Osteocyte (in vitro differentiated cells): ENCODE measurements around the gene RAD51AP1. TPM values are rescaled to one million over a fixed set of nuclear protein-coding genes. Genes with fewer than 3 reads are reported as not detected.

Source experiments
- DNase-seq: peaks from one replicate; pipeline ENCODE4 v3.0.0; 2021; ENCODE audit warnings: mixed read lengths; ENCODE audit not compliant: unreplicated experiment; ENCODE audit errors: extremely low spot score
- H3K27ac Mint-ChIP-seq: one replicate; pipeline ENCODE4 v1.8.0; 2021; ENCODE audit warnings: mild to moderate bottlenecking, mixed read lengths; ENCODE audit not compliant: unreplicated experiment
- H3K27me3 Mint-ChIP-seq: one replicate; pipeline ENCODE4 v1.8.0; 2021; ENCODE audit warnings: mixed read lengths; ENCODE audit not compliant: unreplicated experiment
- H3K36me3 Mint-ChIP-seq: one replicate; pipeline ENCODE4 v1.8.0; 2021; ENCODE audit warnings: mixed read lengths; ENCODE audit not compliant: unreplicated experiment
- H3K4me1 Mint-ChIP-seq: one replicate; pipeline ENCODE4 v1.8.0; 2021; ENCODE audit warnings: mixed read lengths; ENCODE audit not compliant: unreplicated experiment
- H3K4me3 Mint-ChIP-seq: one replicate; pipeline ENCODE4 v1.8.0; 2021; ENCODE audit warnings: mild to moderate bottlenecking, moderate library complexity, mixed read lengths; ENCODE audit not compliant: unreplicated experiment
- H3K9me3 Mint-ChIP-seq: one replicate; pipeline ENCODE4 v1.8.0; 2021; ENCODE audit warnings: mixed read lengths; ENCODE audit not compliant: unreplicated experiment
- CTCF ChIP-seq: fragments of 200-600 bp; sonication (generic); IDR thresholded peaks from 2 replicates; pipeline ENCODE4 v1.5.0; 2021; ENCODE audit warnings: antibody characterized with exemption, mild to moderate bottlenecking, moderate library complexity
- total RNA-seq: library from RNA; stranded (reverse); gene quantifications from 2 replicates; pipeline ENCODE4 v1.2.1, GENCODE V29; 2021

Gene RAD51AP1
- total RNA-seq, 1 donor from 2014 or later = 4.4 TPM

GRCh38 chr12:4603946-4604345, 65.3 kb downstream of the RAD51AP1 start:
- H3K27ac Mint-ChIP-seq = no peak overlapping the region
- TF ChIP-seq CTCF = no peak
- no peak overlapping the region for H3K4me3 Mint-ChIP-seq
- peaks cover 13% of the 10 kb centered on the region for H3K4me1 Mint-ChIP-seq
- H3K27me3 Mint-ChIP-seq = peaks cover 36% of the 10 kb centered on the region
- DNase-seq = no peak
- H3K36me3 Mint-ChIP-seq = peaks cover 7% of the 10 kb centered on the region
- H3K9me3 Mint-ChIP-seq = no peaks in the 10 kb centered on the region

GRCh38 chr12:4604684-4605193, 66.0 kb downstream of the RAD51AP1 start:
- H3K27ac Mint-ChIP-seq = peak overlapping the region; percentile 91
- no peaks in the 10 kb centered on the region for H3K9me3 Mint-ChIP-seq
- H3K27me3 Mint-ChIP-seq = peaks cover 31% of the 10 kb centered on the region
- peak; percentile 98 for TF ChIP-seq CTCF
- H3K4me3 Mint-ChIP-seq = peak overlapping the region; percentile 97
- peak; percentile 91 for DNase-seq
- peaks cover 13% of the 10 kb centered on the region for H3K4me1 Mint-ChIP-seq
- H3K36me3 Mint-ChIP-seq = peaks cover 7% of the 10 kb centered on the region

- H3K27ac Mint-ChIP-seq = no peak overlapping the region
- peaks cover 13% of the 10 kb centered on the region for H3K36me3 Mint-ChIP-seq
- H3K4me1 Mint-ChIP-seq = peaks cover 13% of the 10 kb centered on the region
- H3K27me3 Mint-ChIP-seq = peaks cover 18% of the 10 kb centered on the region
- no peak overlapping the region for H3K4me3 Mint-ChIP-seq
- no peaks in the 10 kb centered on the region for H3K9me3 Mint-ChIP-seq
- no peak for TF ChIP-seq CTCF
- DNase-seq = no peak
Observed at GRCh38 chr12:4607056-4607455, 68.4 kb downstream of the RAD51AP1 start.

- Mint-ChIP-seq H3K4me3 (no peak overlapping the region), H3K36me3 (peaks cover 27% of the 10 kb centered on the region), H3K9me3 (no peaks in the 10 kb centered on the region), H3K4me1 (peaks cover 13% of the 10 kb centered on the region), H3K27me3 (peaks cover 4% of the 10 kb centered on the region), H3K27ac (no peak overlapping the region)
- no peak for TF ChIP-seq CTCF
- DNase-seq = no peak
Observed at GRCh38 chr12:4609071-4609470, 70.4 kb downstream of the RAD51AP1 start.

Other genes with a start within 250 kb of the RAD51AP1 start
- 16.6 and 19.9 TPM in 2 replicates for gene TIGAR, start 217.7 kb upstream of the RAD51AP1 start, total RNA-seq
- gene FGF23, start 159.2 kb upstream of the RAD51AP1 start, total RNA-seq = not detected in 2 replicates
- not detected in 2 replicates for gene FGF6, start 93.1 kb upstream of the RAD51AP1 start, total RNA-seq
- 34.4 and 35.0 TPM in 2 replicates for gene DYRK4, start 23.3 kb downstream of the RAD51AP1 start, total RNA-seq
- 0.97 and 1.1 TPM in 2 replicates for gene AKAP3, start 110.2 kb downstream of the RAD51AP1 start, total RNA-seq
- 78.9 and 87.4 TPM in 2 replicates for gene NDUFA9, start 110.2 kb downstream of the RAD51AP1 start, total RNA-seq
- 0.16 and 0.21 TPM in 2 replicates for gene GALNT8, start 181.5 kb downstream of the RAD51AP1 start, total RNA-seq